Stomach (tissue), 9 donors: Measurements from ENCODE around the gene PRKN. TPM values are rescaled to one million over a fixed set of nuclear protein-coding genes. Genes with fewer than 3 reads are reported as not detected.

Source experiments
- DNase-seq, 2 donors: peaks; one replicate each; pipeline versions ENCODE4 v3.0.0 to v3.0.0-alpha.2; 2013 to 2019
- H3K27ac ChIP-seq, 5 donors: fragments of 200-600 bp in 4 of 5; sonication (generic) in 4 of 5; one replicate each; pipeline ENCODE4 v1.5.1; 2013 to 2019; ENCODE audit warnings: mild to moderate bottlenecking in 1 of 5, moderate library complexity in 1 of 5
- H3K27me3 ChIP-seq, 3 donors: fragments of 200-600 bp; sonication (generic); one replicate each; pipeline ENCODE4 v1.5.1; 2017 to 2019; ENCODE audit warnings: mixed run types in 1 of 3
- H3K36me3 ChIP-seq, 4 donors: fragments of 200-600 bp; sonication (generic); 1 replicate in 3 of 4; 2 replicates in 1 of 4; pipeline ENCODE4 v1.5.1; 2016 to 2019
- H3K4me1 ChIP-seq, 4 donors: fragments of 200-600 bp; sonication (generic); one replicate each; pipeline ENCODE4 v1.5.1; 2016 to 2019
- H3K4me3 ChIP-seq, 4 donors: fragments of 200-600 bp; sonication (generic) in 3 of 4; one replicate each; pipeline ENCODE4 v1.5.1; 2016 to 2019; ENCODE audit warnings: mild to moderate bottlenecking in 1 of 4
- H3K9me3 ChIP-seq, 4 donors: fragments of 200-600 bp; sonication (generic); one replicate each; pipeline ENCODE4 v1.5.1; 2016 to 2019
- EP300 ChIP-seq: sonication (generic); formaldehyde crosslinking; IDR thresholded peaks from one replicate; pipeline ENCODE4 v1.6.1; 2017; ENCODE audit warnings: antibody characterized with exemption
- POLR2A ChIP-seq, 4 donors: fragments of 450-650 bp; IDR thresholded peaks; one replicate each; pipeline ENCODE4 v1.6.1; 2016; ENCODE audit warnings: antibody characterized with exemption in 4 of 4, control low read depth in 2 of 4, mild to moderate bottlenecking in 1 of 4, moderate library complexity in 1 of 4
- POLR2AphosphoS5 ChIP-seq, 3 donors: sonication (generic); formaldehyde crosslinking; IDR thresholded peaks; one replicate each; pipeline ENCODE4 v1.6.1; 2016; ENCODE audit warnings: antibody characterized with exemption in 3 of 3
- WGBS, 5 donors: extraction: QIAGEN DNeasy Blood & Tissue Kit in 3 of 5; methylation state at CpG; one replicate each; pipeline versions ENCODE4 v1.1.5 to v1.1.7; 2013 to 2018; 5-methylcytosine and 5-hydroxymethylcytosine counted together
- intact Hi-C: fragments of 100-400 bp; cut with DNase I; formaldehyde crosslinking; loops from one replicate; pipeline ENCODE4 v1.15.1; 2023; ENCODE audit warnings: low total_unique reads
- polyA plus RNA-seq, 3 donors: library from polyadenylated mRNA; stranded (reverse); fragments of 200-250 nt; gene quantifications; one replicate each; pipeline ENCODE4 v1.2.3, GENCODE V29; 2013
- total RNA-seq, 5 donors: library from RNA; depleted of rRNA; stranded (reverse); fragments of >200 nt; gene quantifications; one replicate each; pipeline versions ENCODE4 v1.1.0 to v1.2.3, GENCODE V29; 2014 to 2016
- TF ChIP-seq, protein P1 (sequence below), 7 experiments: fragments of 450-650 bp in 4 of 7; fragments of 200-600 bp in 3 of 7; sonication (generic) in 3 of 7; IDR thresholded peaks; one replicate each; pipeline ENCODE4 v1.5.1; 2016 to 2019; ENCODE audit warnings: antibody characterized with exemption in 7 of 7, control low read depth in 2 of 7, mild to moderate bottlenecking in 1 of 7
- donor health status: healthy with polysubstance abuse.
- donor health status: Bipolar disorder and iron deficiency.
- donor health status: healthy.

The PRKN gene
- total and polyA plus RNA-seq, 8 donors, result 0.68 to 19.8 (median 9.5) TPM

DNA sequence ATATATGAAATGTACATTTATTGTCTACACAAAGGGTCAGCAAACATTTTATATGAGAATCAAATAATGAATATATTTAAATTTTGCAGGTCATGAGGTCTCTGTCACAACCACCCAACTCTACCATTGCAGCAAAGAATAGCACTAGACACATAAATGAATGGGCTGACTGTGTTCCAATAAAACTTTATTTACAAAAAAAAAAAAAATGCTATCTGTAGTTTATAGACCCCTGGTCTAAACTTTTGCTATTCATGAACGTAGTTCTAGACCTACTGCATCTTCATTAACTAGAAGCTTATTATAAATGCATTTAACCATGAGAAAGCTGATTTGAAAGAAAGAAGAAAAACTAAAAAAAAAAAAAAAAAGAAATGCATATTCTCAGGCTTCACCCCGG lies 842.8 kb downstream of the PRKN start:
- DNase-seq, result no peak
- H3K4me3 ChIP-seq, result no peak overlapping the region
- H3K9me3 ChIP-seq, result no peaks in the 10 kb centered on the region
- no peaks in the 10 kb centered on the region for H3K4me1 ChIP-seq
- H3K27me3 ChIP-seq, result no peaks in the 10 kb centered on the region
- TF ChIP-seq POLR2A (IDR thresholded peaks at IDR 0.05) (no peak), EP300 (no peak), POLR2AphosphoS5 (IDR thresholded peaks at IDR 0.05) (no peak)
- TF ChIP-seq, protein P1, sequence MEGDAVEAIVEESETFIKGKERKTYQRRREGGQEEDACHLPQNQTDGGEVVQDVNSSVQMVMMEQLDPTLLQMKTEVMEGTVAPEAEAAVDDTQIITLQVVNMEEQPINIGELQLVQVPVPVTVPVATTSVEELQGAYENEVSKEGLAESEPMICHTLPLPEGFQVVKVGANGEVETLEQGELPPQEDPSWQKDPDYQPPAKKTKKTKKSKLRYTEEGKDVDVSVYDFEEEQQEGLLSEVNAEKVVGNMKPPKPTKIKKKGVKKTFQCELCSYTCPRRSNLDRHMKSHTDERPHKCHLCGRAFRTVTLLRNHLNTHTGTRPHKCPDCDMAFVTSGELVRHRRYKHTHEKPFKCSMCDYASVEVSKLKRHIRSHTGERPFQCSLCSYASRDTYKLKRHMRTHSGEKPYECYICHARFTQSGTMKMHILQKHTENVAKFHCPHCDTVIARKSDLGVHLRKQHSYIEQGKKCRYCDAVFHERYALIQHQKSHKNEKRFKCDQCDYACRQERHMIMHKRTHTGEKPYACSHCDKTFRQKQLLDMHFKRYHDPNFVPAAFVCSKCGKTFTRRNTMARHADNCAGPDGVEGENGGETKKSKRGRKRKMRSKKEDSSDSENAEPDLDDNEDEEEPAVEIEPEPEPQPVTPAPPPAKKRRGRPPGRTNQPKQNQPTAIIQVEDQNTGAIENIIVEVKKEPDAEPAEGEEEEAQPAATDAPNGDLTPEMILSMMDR (IDR thresholded peaks at IDR 0.05), result no peak
- intact Hi-C loops, result no loop called here
- H3K27ac ChIP-seq, result no peak overlapping the region
- 50 to 91% (median 86%) methylated on average over 2 of the region's 2 CpGs for WGBS, 5 donors
- no peaks in the 10 kb centered on the region for H3K36me3 ChIP-seq

DNA sequence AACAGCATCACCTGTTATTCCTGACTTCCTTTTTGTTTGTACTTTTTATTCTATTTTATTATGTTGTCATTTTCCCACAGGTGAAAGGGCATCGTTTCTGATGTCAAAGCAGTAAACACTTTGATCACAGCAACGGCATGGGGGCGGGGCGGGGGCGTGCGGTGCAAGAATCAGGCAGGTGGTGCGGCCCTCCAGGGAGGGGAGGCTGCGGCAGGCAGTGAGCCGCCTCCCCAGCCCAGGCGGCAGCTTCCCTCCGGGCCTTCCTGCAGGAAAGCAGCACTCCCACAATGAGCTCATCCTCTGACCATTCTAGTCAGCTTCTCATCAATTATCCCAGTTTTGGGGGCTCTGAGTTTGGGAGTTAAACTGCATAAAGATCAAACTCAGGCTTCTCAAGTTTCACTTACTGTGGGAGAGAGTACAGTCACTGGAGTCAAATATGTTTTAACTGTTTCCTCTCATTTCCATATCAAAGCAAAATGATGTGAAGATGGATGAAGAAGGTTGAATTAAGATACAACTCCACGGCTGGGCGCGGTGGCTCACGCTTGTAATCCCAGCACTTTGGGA lies 845.3 kb downstream of the PRKN start:
- 66 to 73% (median 71%) methylated on average over 14 to 15 of the region's 15 CpGs for WGBS, 5 donors
- Histone ChIP-seq H3K27me3 (no peaks in the 10 kb centered on the region), H3K36me3 (no peaks in the 10 kb centered on the region), H3K4me1 (no peaks in the 10 kb centered on the region), H3K9me3 (peaks cover 0 to 3% (median 0%) of the 10 kb centered on the region in 4 donors), H3K27ac (no peak overlapping the region), H3K4me3 (no peak overlapping the region)
- DNase-seq, result peak in 1 of 2 donors; percentile 14
- intact Hi-C loops, result no loop called here
- TF ChIP-seq POLR2AphosphoS5 (IDR thresholded peaks at IDR 0.05) (no peak), POLR2A (IDR thresholded peaks at IDR 0.05) (no peak), EP300 (no peak)
- TF ChIP-seq, protein P1 (IDR thresholded peaks at IDR 0.05), result no peak

DNA sequence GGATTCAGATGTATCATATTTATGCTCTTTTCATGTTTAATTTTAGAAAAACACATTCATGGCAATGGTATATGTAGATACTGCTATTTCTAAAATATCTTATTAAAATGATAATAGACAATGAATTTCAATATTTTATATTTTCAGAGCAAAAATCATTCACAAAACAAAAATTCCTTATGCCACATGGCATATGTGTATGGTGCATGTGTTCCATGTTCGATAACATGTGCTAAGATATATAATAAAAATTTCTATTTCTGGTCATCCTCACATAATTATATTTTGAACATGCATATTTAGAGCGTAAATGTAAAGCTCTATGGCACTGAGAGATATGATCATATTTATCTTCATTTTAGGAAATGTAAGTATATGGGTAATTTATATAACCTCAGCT lies 847.5 kb downstream of the PRKN start:
- H3K27me3 ChIP-seq, result no peaks in the 10 kb centered on the region
- intact Hi-C loops, result no loop called here
- no peak for TF ChIP-seq POLR2A (IDR thresholded peaks at IDR 0.05)
- TF ChIP-seq, protein P1 (IDR thresholded peaks at IDR 0.05), result no peak
- TF ChIP-seq POLR2AphosphoS5 (IDR thresholded peaks at IDR 0.05), result no peak
- H3K4me1 ChIP-seq, result no peaks in the 10 kb centered on the region
- 89 to 98% (median 95%) methylated on average over 2 of the region's 2 CpGs for WGBS, 5 donors
- no peaks in the 10 kb centered on the region for H3K36me3 ChIP-seq
- H3K27ac ChIP-seq, result no peak overlapping the region
- no peak overlapping the region for H3K4me3 ChIP-seq
- DNase-seq, result no peak
- H3K9me3 ChIP-seq, result peaks cover 0 to 3% (median 0%) of the 10 kb centered on the region in 4 donors

GRCh38 chr6:161876231-161876630 lies 851.3 kb downstream of the PRKN start:
- Histone ChIP-seq H3K36me3 (no peaks in the 10 kb centered on the region), H3K27me3 (no peaks in the 10 kb centered on the region), H3K27ac (no peak overlapping the region), H3K4me1 (no peaks in the 10 kb centered on the region), H3K9me3 (peaks cover 0 to 3% (median 0%) of the 10 kb centered on the region in 4 donors), H3K4me3 (no peak overlapping the region)
- TF ChIP-seq POLR2AphosphoS5 (IDR thresholded peaks at IDR 0.05), result no peak
- no peak for TF ChIP-seq EP300
- TF ChIP-seq, protein P1 (IDR thresholded peaks at IDR 0.05), result no peak
- TF ChIP-seq POLR2A (IDR thresholded peaks at IDR 0.05), result no peak
- DNase-seq, result no peak
- intact Hi-C loops, result no loop called here
- WGBS, 5 donors, result 89 to 93% (median 92%) methylated on average over 8 of the region's 8 CpGs
